GM19240 (cell line): ENCODE results near the gene CCNH.

Experiments
- DNase-seq: peaks from one replicate; pipeline ENCODE4 v3.0.0; 2011; ENCODE audit warnings: low spot score; ENCODE audit not compliant: insufficient read length

The CCNH gene

DNA sequence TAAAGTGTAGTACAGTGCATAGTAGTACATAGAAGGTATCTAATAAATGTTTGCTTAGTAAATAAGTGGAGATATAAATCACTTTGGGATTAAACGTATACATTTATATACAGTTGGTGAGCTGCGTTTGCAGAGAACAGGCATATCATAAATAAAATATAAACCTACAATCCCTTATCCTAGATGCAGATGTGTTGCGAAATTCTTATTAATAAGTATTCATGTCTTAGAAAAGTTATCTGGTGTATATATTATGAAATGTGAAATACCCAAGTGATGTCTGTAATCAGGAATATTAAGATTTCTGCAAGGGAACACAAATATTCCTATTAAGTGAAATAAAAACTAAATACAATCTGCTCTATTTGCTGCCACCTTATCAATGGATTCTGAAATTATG lies 8.8 kb downstream of the CCNH start:
- DNase-seq: no peak

DNA sequence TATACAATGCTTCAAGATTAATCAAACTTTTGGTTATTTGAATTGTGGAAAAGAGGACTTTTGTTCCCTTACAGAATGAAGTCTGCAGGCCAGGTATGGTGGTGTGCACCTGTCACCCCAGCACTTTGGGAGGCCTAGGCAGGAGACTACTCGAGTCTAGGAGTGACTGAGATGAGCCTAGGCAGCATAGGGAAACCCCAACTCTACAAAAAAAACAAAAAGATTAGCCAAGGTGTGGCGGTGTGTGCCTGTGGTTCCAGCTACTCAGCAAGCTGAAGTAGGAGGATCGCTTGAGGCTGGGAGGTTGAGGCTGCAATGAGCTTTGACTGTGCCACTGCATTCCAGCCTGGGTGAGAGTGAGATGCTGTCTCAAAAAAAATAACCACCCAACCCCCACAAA lies 9.3 kb downstream of the CCNH start:
- no peak for DNase-seq

DNA sequence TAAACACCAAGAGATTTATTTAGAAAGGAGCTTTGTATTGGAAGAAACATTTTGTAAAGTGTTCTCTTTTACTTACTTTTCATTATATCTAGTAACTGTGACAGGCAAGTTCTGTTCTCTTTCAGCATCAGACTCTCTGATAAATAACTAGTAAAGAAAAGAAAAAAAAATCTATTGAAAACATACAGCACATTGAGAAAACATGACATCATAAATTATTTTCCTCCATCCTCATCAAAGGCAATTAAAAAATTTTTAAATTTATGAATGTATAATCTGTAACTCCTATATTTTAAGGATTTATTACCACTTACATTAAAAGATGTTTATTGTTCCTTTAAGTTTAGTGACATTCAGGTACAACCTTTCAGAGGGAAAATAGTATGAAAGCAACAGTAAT lies 11.1 kb downstream of the CCNH start:
- no peak for DNase-seq

DNA sequence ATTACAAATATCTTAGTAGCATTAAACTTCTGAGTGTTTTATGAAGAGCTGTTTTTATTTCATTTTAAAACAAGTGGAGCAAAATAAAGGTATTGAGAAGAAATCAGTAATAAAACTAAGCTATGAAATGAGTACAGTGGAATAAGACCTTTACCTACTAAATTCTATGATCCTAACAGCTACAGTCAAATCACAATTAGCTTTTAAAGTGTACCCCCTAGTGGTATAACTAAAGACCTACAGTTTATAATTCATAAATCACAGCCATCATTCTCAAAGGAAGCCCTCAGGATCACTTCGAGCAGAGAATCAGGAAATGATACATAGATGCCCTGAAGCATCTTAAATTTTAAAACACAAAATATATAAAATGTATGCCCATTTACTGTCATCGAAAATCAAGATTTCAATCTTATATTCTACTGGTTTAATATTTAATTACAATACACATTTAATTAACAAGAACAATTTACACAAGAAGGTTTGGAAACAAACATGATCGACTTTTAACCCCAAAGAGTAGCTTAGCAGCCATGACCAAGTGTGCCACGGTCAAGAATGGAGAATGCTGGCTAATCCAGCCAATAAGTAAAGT lies 12.3 kb downstream of the CCNH start:
- no peak for DNase-seq

- DNase-seq: no peak
These were observed 13.0 kb downstream of the CCNH start for GRCh38 chr5:87399720-87400119.

DNA sequence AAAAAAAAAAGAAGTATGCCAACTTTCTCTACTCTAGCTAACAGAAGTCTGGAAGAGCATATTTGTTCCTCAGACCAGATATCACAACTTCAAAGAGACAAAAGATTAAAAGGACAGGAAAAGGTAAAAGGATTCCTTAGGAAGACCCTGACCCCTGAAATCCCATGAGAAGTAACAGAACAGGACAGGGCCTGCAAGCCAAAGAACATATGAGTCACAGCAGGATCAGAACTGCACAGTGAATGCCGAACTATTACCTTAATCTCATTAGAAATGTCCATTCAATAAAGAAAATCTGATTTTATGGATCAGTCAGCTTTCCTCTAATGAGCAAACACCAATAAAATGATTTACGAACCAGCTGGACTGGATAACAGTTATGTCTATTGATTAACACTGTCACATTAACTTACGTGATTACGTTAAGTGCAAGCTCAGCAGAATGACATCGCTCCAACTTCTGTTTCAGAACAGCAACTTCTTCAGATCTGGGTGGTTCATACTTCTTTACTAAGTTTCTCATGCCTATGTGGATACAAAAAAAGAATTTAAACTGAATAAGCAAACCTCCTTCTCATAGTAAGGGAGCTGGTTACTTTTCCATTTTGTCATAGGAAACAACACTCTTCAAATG lies 13.6 kb downstream of the CCNH start:
- DNase-seq: no peak

GRCh38 chr5:87394411-87395165 lies 18.1 kb downstream of the CCNH start:
- DNase-seq: no peak

GRCh38 chr5:87393331-87393730 lies 19.4 kb downstream of the CCNH start:
- DNase-seq: no peak

GRCh38 chr5:87392801-87393200 lies 19.9 kb downstream of the CCNH start:
- no peak for DNase-seq

DNA sequence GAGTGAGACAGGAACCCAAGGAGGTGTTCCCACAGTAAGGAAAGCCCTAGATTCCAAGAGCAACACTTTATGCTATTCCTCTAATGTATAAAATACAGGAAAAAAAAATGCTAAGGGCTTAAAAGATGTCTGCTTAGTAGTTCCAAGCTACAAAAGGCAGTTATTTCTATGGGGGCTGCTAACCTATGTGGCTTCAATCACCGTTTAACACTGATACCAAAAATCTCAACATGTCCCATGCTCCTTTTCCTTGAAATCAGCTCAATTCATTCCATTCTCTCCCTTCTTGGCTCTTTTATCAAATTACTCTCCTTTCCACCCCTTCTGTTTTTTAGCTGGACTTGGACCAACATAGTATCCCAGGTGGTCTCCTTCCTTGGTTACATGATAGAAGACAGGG lies 20.6 kb downstream of the CCNH start:
- DNase-seq: no peak

- DNase-seq: no peak
These were observed 22.0 kb downstream of the CCNH start for GRCh38 chr5:87390576-87391199.

- DNase-seq: no peak
These were observed 22.7 kb downstream of the CCNH start for GRCh38 chr5:87390075-87390474.

DNA sequence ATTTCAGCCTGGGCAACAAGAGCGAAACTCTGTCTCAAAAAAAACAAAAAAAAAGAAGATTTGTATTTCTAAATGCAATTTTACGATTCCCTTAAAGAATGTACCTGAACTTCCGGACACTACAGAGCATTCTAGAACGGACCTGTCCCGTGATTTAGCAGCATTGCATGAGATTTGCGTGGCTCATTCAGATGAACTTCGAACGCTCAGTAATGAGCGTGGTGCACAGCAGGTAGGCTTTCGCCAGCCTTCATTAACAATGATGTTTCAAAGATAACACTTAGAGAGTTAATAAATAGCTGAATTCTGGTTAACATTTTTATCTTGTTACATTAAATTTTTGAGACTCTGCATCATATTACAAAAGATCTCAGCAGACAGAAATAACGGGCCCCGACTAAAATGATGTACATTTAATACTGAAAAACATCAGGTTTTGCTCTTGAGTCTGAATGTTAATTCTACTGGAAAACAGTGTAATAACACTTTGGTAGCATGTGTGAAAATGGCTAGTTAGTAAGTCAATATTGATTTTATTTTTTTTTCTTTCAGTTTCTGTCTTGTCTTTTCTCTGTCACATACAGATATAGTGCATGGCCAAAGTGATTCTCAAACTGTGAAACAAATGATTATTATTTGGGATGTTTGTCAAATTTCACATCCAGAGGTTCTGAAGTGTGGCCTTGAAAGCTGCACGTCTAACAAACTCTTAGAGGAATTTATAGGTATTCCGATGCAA lies 23.3 kb downstream of the CCNH start:
- DNase-seq: no peak

- no peak for DNase-seq
These were observed 24.6 kb downstream of the CCNH start for GRCh38 chr5:87388129-87388528.

DNA sequence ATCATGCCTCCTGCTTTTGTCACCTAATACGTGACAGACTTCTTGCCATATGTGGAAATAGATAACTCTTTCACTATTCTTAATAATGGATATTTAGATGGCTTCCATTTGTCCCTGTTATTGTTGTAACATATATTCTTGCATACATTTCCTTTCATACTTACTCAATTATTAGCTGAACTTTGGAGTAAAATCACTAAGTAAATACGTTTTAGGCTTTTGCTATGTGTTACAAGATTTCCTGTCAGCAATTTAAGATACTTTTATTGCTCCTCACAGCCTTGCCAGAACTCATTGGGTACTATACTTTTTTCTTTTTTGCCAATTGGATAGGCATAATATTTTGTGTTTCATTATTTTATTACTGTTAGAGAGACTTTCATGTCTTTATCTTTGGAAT lies 26.9 kb downstream of the CCNH start:
- DNase-seq: no peak

GRCh38 chr5:87383216-87383615 lies 29.5 kb downstream of the CCNH start:
- DNase-seq: no peak

DNA sequence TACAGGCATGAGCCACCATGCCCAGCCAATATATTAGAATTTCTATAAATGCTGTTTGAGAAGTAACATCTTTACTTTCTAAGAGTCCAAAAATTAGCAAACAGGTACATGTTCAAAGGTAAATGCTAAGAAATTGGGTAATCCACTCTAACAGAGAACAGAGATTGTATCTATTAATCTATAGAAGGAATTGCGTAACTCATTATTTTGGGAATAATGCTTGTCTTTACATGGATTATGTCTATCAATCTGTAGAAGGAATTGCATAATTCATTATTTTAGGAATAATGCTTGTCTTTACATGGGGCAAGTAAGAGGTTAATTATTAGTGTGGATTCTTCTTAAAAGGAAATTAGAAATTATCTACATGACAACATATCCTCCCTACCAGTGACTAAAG lies 30.5 kb downstream of the CCNH start:
- no peak for DNase-seq

DNA sequence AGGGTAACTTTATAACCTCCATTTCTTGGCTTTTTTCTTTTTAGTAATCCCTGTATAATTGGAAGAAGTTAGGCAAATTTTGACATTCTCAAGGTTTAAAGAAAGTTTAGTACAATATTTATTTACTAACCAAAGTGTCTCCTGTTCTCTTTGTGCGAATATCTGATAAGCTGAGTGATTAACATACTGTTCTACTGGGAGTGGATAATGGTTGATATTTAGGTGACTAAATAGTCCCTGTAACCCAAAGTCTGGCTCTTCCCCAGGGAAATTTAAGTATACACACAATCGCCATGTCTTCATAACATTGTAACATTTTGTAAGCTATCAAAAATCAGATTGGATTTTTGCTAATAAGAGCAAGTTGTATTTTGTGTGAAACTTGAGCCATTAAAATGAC lies 40.0 kb downstream of the CCNH start:
- no peak for DNase-seq

DNA sequence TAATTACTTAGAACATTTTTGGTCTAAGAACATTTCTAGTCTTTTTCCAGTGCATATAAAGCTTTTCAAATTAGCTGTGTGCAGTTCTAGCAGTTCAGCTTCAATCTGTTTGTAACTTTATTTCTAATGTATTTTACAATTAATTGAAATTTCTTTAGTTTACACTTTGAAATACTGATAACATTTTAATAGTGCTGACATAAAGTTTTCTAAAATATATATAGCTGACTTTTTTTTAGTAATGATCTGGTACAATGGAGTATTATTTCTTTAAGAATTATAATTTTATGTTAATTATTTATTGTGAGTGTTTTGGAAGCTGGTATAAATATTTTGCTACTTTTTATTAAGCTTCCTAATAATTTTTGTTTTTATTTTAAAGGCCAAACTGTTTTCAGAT lies 43.3 kb downstream of the CCNH start:
- DNase-seq: no peak

DNA sequence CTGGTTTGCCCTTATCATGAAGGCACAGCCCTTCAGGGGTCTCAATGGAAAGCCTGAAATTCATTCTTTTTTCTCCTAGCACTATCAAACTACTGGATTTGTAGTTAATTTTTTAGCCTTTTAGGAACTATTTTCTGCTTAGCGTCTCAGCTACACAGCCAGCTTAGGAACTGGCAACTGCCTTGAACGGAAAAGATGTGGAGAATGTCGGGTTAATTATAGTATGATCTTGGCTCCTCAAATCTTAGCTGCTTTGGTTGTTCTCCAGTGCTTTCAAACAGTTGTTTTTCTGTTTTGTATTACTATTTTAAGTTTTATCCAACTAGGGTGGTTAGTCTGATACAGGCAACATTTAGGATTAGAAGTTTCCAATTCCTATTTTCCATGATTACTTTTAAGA lies 44.1 kb downstream of the CCNH start:
- DNase-seq: no peak

GRCh38 chr5:87367243-87367642 lies 45.5 kb downstream of the CCNH start:
- no peak for DNase-seq
